ENCODE results near the gene PDE11A. TPM values are rescaled to one million over a fixed set of nuclear protein-coding genes. Genes with fewer than 3 reads are reported as not detected.

Gene PDE11A
- total and polyA plus RNA-seq, 4 donors, result 1.0 to 5.9 (median 1.7) TPM

- peaks cover 0 to 5% (median 0%) of the 10 kb centered on the region in 4 donors for H3K4me1 ChIP-seq (ENCODE audit: control insufficient read depth in 4 of 4, insufficient read depth in 4 of 4, low read length in 3 of 4)
- 32% methylated on average over 14 of the region's 14 CpGs for WGBS
- H3K9ac ChIP-seq (ENCODE audit: low read depth in 1 of 2, low read length in 2 of 2), result no peak overlapping the region
- peak; percentile 58 to 85 for TF ChIP-seq RAD21 (IDR thresholded peaks at IDR 0.05)
- no peak for TF ChIP-seq SP1 (IDR thresholded peaks at IDR 0.05)
- TF ChIP-seq, protein P1, sequence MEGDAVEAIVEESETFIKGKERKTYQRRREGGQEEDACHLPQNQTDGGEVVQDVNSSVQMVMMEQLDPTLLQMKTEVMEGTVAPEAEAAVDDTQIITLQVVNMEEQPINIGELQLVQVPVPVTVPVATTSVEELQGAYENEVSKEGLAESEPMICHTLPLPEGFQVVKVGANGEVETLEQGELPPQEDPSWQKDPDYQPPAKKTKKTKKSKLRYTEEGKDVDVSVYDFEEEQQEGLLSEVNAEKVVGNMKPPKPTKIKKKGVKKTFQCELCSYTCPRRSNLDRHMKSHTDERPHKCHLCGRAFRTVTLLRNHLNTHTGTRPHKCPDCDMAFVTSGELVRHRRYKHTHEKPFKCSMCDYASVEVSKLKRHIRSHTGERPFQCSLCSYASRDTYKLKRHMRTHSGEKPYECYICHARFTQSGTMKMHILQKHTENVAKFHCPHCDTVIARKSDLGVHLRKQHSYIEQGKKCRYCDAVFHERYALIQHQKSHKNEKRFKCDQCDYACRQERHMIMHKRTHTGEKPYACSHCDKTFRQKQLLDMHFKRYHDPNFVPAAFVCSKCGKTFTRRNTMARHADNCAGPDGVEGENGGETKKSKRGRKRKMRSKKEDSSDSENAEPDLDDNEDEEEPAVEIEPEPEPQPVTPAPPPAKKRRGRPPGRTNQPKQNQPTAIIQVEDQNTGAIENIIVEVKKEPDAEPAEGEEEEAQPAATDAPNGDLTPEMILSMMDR (IDR thresholded peaks at IDR 0.05; ENCODE audit: low read depth, low read length, missing input control), result peak; percentile 65
- H3K36me3 ChIP-seq (ENCODE audit: control insufficient read depth in 4 of 4, insufficient read depth in 3 of 4, low read depth in 1 of 4, low read length in 3 of 4), result no peaks in the 10 kb centered on the region
- no peak overlapping the region for H3K27ac ChIP-seq (ENCODE audit: low read depth in 1 of 2, low read length in 2 of 2)
- H3K27me3 ChIP-seq (ENCODE audit: control insufficient read depth in 4 of 4, insufficient read depth in 4 of 4, low read length in 3 of 4), result no peaks in the 10 kb centered on the region
- H3K9me3 ChIP-seq (ENCODE audit: control insufficient read depth in 4 of 4, low read length in 3 of 4), result no peaks in the 10 kb centered on the region
- peak; percentile 79 for DNase-seq (ENCODE audit: low spot score)
- no peak overlapping the region for H3K4me3 ChIP-seq (ENCODE audit: low read depth in 1 of 3, low read length in 3 of 3)
These were observed 308.9 kb downstream of the PDE11A start for GRCh38 chr2:177763531-177764265.

GRCh38 chr2:177759443-177759842 is 313.1 kb downstream of the PDE11A start:
- no peak overlapping the region for H3K4me3 ChIP-seq (ENCODE audit: low read depth in 1 of 3, low read length in 3 of 3)
- 87% methylated on average over 3 of the region's 3 CpGs for WGBS
- H3K27ac ChIP-seq (ENCODE audit: low read depth in 1 of 2, low read length in 2 of 2), result no peak overlapping the region
- no peak overlapping the region for H3K9ac ChIP-seq (ENCODE audit: low read depth in 1 of 2, low read length in 2 of 2)
- peaks cover 0 to 5% (median 0%) of the 10 kb centered on the region in 4 donors for H3K4me1 ChIP-seq (ENCODE audit: control insufficient read depth in 4 of 4, insufficient read depth in 4 of 4, low read length in 3 of 4)
- no peak for TF ChIP-seq RXRA (IDR thresholded peaks at IDR 0.05)
- TF ChIP-seq, protein P1 (IDR thresholded peaks at IDR 0.05; ENCODE audit: low read depth, low read length, missing input control), result no peak
- no peak for TF ChIP-seq JUND (IDR thresholded peaks at IDR 0.05)
- TF ChIP-seq, protein P2, sequence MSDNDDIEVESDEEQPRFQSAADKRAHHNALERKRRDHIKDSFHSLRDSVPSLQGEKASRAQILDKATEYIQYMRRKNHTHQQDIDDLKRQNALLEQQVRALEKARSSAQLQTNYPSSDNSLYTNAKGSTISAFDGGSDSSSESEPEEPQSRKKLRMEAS (IDR thresholded peaks at IDR 0.05), result no peak
- TF ChIP-seq SP1 (IDR thresholded peaks at IDR 0.05), result no peak
- no peak for TF ChIP-seq HNF4A (conservative IDR thresholded peaks at IDR 0.05)
- TF ChIP-seq, protein P3, sequence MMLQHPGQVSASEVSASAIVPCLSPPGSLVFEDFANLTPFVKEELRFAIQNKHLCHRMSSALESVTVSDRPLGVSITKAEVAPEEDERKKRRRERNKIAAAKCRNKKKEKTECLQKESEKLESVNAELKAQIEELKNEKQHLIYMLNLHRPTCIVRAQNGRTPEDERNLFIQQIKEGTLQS (IDR thresholded peaks at IDR 0.05), result no peak
- TF ChIP-seq YY1 (IDR thresholded peaks at IDR 0.05), result no peak
- no peak for TF ChIP-seq TAF1 (conservative IDR thresholded peaks at IDR 0.05)
- TF ChIP-seq NR2F2 (IDR thresholded peaks at IDR 0.05), result no peak
- TF ChIP-seq RAD21 (IDR thresholded peaks at IDR 0.05), result no peak
- TF ChIP-seq EGR1 (IDR thresholded peaks at IDR 0.05; ENCODE audit: low read depth in 2 of 2), result no peak
- TF ChIP-seq, protein P4, sequence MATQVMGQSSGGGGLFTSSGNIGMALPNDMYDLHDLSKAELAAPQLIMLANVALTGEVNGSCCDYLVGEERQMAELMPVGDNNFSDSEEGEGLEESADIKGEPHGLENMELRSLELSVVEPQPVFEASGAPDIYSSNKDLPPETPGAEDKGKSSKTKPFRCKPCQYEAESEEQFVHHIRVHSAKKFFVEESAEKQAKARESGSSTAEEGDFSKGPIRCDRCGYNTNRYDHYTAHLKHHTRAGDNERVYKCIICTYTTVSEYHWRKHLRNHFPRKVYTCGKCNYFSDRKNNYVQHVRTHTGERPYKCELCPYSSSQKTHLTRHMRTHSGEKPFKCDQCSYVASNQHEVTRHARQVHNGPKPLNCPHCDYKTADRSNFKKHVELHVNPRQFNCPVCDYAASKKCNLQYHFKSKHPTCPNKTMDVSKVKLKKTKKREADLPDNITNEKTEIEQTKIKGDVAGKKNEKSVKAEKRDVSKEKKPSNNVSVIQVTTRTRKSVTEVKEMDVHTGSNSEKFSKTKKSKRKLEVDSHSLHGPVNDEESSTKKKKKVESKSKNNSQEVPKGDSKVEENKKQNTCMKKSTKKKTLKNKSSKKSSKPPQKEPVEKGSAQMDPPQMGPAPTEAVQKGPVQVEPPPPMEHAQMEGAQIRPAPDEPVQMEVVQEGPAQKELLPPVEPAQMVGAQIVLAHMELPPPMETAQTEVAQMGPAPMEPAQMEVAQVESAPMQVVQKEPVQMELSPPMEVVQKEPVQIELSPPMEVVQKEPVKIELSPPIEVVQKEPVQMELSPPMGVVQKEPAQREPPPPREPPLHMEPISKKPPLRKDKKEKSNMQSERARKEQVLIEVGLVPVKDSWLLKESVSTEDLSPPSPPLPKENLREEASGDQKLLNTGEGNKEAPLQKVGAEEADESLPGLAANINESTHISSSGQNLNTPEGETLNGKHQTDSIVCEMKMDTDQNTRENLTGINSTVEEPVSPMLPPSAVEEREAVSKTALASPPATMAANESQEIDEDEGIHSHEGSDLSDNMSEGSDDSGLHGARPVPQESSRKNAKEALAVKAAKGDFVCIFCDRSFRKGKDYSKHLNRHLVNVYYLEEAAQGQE (IDR thresholded peaks at IDR 0.05), result no peak
- TF ChIP-seq HNF4G (IDR thresholded peaks at IDR 0.05), result no peak
- no peak for TF ChIP-seq FOXA1 (IDR thresholded peaks at IDR 0.05)
- TF ChIP-seq, protein P5, sequence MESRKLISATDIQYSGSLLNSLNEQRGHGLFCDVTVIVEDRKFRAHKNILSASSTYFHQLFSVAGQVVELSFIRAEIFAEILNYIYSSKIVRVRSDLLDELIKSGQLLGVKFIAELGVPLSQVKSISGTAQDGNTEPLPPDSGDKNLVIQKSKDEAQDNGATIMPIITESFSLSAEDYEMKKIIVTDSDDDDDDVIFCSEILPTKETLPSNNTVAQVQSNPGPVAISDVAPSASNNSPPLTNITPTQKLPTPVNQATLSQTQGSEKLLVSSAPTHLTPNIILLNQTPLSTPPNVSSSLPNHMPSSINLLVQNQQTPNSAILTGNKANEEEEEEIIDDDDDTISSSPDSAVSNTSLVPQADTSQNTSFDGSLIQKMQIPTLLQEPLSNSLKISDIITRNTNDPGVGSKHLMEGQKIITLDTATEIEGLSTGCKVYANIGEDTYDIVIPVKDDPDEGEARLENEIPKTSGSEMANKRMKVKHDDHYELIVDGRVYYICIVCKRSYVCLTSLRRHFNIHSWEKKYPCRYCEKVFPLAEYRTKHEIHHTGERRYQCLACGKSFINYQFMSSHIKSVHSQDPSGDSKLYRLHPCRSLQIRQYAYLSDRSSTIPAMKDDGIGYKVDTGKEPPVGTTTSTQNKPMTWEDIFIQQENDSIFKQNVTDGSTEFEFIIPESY (IDR thresholded peaks at IDR 0.05), result no peak
- TF ChIP-seq FOXA2 (IDR thresholded peaks at IDR 0.05), result no peak
- no peaks in the 10 kb centered on the region for H3K27me3 ChIP-seq (ENCODE audit: control insufficient read depth in 4 of 4, insufficient read depth in 4 of 4, low read length in 3 of 4)
- H3K36me3 ChIP-seq (ENCODE audit: control insufficient read depth in 4 of 4, insufficient read depth in 3 of 4, low read depth in 1 of 4, low read length in 3 of 4), result no peaks in the 10 kb centered on the region
- no peak for DNase-seq (ENCODE audit: low spot score)
- H3K9me3 ChIP-seq (ENCODE audit: control insufficient read depth in 4 of 4, low read length in 3 of 4), result no peaks in the 10 kb centered on the region
